ENCODE results near the gene ALG8.
"Not testable (repeated sequence)": the region's sequence is repeated elsewhere in the genome, so short reads cannot be mapped to it uniquely, and the experiment has no call there.

ALG8 gene

DNA sequence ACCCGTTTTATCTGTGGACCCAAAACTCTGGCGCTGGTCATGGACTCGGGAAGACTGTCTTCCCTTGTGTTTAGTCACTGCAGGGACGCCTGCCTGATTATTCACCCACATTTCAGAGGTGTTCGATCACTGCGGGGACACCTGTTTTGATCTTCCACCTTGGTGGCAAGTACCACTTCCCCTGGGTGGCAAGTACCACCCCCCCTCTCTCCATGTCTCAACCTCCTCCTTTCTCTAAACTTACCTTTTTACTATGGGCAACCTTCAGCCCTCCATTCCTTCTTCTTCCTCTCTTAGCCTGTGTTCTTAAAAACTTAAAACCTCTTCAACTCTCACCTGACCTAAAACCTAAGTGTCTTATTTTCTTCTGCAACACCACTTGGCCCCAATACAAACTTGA, 57.8 kb downstream of the ALG8 start:
- TF ChIP-seq POLR2AphosphoS5 (IDR thresholded peaks at IDR 0.05; ENCODE audit: borderline replicate concordance, low read depth, low read length) (no peak), EZH2 (IDR thresholded peaks at IDR 0.05) (no peak), FOXP2 (optimal IDR thresholded peaks at IDR 0.05; ENCODE audit: control extremely low read depth, extremely low read length, insufficient read depth) (no peak)
- DNase-seq (ENCODE audit: low read depth, low spot score): no peak
- Histone ChIP-seq H3K4me3 (no peak overlapping the region), H3K9me3 (ENCODE audit: low read depth, low read length) (no peaks in the 10 kb centered on the region), H3K27ac (no peak overlapping the region), H3K9ac (ENCODE audit: insufficient read length) (no peak overlapping the region), H3K36me3 (ENCODE audit: insufficient read depth, low read length) (peaks cover 12% of the 10 kb centered on the region; the same call in 1 of the 2 replicates)

DNA sequence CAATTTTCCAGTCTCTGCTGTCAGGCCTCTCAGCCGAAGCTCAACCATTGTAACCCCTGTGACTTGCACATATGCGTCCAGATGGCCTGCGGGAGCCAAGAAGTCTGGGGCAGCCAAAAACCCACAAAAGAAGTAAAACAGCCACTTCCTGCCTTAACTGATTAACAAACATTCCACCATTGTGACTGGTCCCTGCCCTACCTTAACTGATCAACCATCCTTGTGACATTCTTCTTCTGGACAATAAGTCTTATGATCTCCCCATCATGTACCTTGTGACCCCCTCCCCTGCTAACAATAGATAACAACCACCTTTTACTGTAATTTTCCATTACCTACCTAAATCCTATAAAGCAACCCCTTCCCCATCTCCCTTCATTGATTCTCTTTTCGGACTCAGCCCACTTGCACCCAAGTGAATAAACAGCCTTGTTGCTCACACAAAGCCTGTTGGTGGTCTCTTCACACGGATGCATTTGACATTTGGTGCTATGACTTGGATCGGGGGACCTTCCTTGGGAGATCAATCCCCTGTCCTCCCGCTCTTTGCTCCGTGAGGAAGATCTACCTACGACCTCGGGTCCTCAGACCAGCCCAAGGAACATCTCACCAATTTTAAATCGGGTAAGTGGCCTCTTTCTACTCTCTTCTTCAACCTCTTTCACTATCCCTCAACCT, 58.5 kb downstream of the ALG8 start:
- Histone ChIP-seq H3K27ac (no peak overlapping the region), H3K9ac (ENCODE audit: insufficient read length) (no peak overlapping the region), H3K36me3 (ENCODE audit: insufficient read depth, low read length) (peaks cover 15% of the 10 kb centered on the region; the same call in 1 of the 2 replicates), H3K4me3 (no peak overlapping the region), H3K9me3 (ENCODE audit: low read depth, low read length) (no peaks in the 10 kb centered on the region)
- no peak for DNase-seq (ENCODE audit: low read depth, low spot score)
- no peak for TF ChIP-seq FOXP2 (optimal IDR thresholded peaks at IDR 0.05; ENCODE audit: control extremely low read depth, extremely low read length, insufficient read depth)

DNA sequence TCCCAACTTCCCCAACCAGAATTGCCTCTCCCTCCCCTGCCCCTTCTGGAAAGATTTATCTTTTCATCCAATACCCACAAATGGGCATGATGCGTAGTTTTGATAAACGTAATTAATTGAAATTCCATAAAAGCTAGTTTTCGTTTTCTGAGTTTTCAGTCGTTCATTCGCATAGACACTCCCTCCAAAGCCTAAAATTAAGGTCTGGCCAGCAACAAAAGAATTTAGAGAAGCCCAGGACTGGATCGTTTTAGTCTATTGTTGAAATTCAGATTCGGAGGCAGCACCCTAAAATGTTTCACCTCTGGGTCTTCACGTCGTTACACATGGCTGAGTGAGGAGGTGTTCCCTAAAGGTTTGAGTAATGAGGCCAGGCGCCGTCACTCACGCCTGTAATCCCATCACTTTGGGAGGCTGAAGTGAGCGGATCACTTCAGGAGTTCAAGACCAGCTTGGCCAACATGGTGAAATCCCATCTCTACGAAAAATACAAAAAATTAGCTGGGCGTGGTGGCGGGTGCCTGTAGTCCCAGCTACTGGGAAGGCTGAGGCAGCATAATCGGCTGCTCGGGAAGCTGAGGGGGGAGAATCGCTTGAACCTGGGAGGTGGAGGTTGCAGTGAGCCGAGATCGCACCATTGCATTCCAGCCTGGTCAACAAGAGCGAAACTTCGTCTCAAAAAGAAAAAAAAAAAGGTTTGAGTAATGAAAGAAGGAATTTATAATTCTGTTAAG, 59.2 kb downstream of the ALG8 start:
- TF ChIP-seq EZH2 (IDR thresholded peaks at IDR 0.05): no peak
- TF ChIP-seq FOXP2 (optimal IDR thresholded peaks at IDR 0.05; ENCODE audit: control extremely low read depth, extremely low read length, insufficient read depth): no peak
- TF ChIP-seq POLR2AphosphoS5 (IDR thresholded peaks at IDR 0.05; ENCODE audit: borderline replicate concordance, low read depth, low read length): no peak
- H3K9me3 ChIP-seq (ENCODE audit: low read depth, low read length): no peaks in the 10 kb centered on the region
- peak overlapping the region; percentile 48 for H3K27ac ChIP-seq
- peaks cover 19% of the 10 kb centered on the region; the same call in 1 of the 2 replicates for H3K36me3 ChIP-seq (ENCODE audit: insufficient read depth, low read length)
- H3K4me3 ChIP-seq: peak overlapping the region; percentile 96
- H3K9ac ChIP-seq (ENCODE audit: insufficient read length): peak overlapping the region; percentile 93
- DNase-seq (ENCODE audit: low read depth, low spot score): no peak

DNA sequence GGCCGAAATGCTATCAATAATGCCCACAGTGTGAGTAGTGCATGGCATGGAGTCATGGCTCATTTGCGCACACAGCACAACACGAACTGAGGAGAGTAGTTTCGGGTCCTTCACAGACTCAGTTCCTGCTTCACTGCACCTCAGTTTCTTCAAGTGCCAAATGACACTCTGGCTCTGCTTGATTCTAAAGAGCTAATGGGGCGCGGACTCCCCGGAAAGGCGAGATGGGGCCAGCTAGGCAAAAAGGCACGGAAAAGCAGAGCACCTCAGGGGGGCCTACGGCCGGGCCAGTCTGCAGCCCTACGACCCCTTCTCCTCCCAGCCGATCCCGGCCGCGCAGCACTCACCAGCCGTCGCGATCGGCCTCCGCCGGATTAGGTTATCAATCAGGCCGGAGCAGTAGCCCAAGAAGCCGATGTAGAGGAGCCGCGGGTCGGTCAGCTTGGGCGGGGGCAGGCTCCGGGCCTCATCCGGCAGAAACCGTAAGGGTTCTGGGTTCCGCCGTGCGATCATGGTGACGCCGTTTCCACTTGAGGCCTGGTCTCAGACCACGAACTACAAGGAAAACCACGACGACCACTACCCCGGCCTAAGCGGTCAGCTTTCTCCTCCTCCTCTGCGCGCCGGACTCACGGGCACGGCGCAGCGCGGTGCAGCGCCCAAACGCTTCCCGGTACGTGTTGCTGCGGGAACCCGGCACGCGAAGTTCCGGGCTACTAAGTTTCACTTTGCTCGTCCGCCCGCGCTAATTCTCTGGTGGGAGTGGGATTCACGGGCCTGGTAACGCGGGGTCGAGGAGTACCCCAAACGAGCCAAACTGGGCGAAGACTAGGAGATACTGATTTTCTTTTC, 60.0 kb downstream of the ALG8 start, which contains the start of gene NDUFC2:
NDUFC2 (minus strand) TSS at position 631 of the 852 bp plus-strand sequence; CDS start at position 513, 118 bp downstream.
- peak within 1 kb of the TSS; percentile 96 for H3K4me3 ChIP-seq
- H3K36me3 ChIP-seq (ENCODE audit: insufficient read depth, low read length): peaks cover 24% of the 10 kb centered on the region
- H3K9ac ChIP-seq (ENCODE audit: insufficient read length): peak within 1 kb of the TSS; percentile 93
- no peaks in the 10 kb centered on the region for H3K9me3 ChIP-seq (ENCODE audit: low read depth, low read length)
- H3K27ac ChIP-seq: peak within 1 kb of the TSS; percentile 48
- no peak for DNase-seq (ENCODE audit: low read depth, low spot score)
- TF ChIP-seq EZH2 (IDR thresholded peaks at IDR 0.05) (no peak), POLR2AphosphoS5 (IDR thresholded peaks at IDR 0.05; ENCODE audit: borderline replicate concordance, low read depth, low read length) (peak; percentile 92)

DNA sequence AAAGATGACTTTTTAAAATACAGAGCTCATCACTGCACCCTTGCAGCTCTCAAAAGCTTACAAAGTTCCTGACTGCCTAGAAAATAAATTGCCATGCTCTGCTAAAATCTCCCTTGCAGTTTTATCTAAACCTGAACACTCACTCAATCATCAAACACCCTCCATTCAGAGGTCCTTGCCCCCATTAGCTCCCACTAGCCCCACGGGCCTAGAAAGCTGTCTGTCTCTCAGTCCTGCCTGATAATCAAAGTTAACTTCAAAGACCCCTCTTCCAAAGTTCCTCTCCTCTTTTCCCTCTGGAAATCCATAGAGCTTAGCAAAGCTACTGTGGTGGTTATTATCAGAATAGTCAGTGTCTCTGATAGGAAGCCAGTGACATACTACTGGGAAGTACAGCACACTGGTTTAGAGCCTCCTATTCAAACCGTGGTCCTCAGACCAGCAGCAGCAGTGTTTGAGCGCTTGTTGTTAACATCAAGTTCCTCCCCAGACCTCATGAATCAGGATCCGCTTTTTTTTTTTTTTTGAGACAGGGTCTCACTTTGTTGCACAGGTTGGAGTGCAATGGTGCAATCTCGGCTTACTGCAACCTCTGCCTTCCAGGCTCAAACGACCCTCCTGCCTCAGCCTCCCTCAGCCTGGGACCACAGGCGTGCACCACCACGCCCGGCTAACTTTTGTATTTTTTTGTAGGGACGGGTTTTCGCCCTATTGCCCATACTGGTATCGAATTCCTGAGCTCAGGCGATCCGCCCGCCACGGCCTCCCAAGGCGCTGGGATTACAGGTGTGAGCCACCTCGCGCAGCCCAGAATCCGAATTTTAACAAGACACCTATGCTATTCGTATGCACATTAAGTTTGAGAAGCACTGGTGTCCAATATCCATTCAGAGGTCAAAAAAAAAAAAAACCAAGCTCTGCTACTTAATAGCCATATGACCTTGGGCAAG, 60.9 kb downstream of the ALG8 start:
- H3K27ac ChIP-seq: no peak overlapping the region
- peak overlapping the region; percentile 93 for H3K9ac ChIP-seq (ENCODE audit: insufficient read length)
- no peaks in the 10 kb centered on the region for H3K9me3 ChIP-seq (ENCODE audit: low read depth, low read length)
- peak overlapping the region; percentile 96 for H3K4me3 ChIP-seq
- no peak for TF ChIP-seq POLR2AphosphoS5 (IDR thresholded peaks at IDR 0.05; ENCODE audit: borderline replicate concordance, low read depth, low read length)
- TF ChIP-seq EZH2 (IDR thresholded peaks at IDR 0.05): no peak
- no peak for TF ChIP-seq FOXP2 (optimal IDR thresholded peaks at IDR 0.05; ENCODE audit: control extremely low read depth, extremely low read length, insufficient read depth)
- H3K36me3 ChIP-seq (ENCODE audit: insufficient read depth, low read length): peaks cover 24% of the 10 kb centered on the region
- DNase-seq (ENCODE audit: low read depth, low spot score): no peak

DNA sequence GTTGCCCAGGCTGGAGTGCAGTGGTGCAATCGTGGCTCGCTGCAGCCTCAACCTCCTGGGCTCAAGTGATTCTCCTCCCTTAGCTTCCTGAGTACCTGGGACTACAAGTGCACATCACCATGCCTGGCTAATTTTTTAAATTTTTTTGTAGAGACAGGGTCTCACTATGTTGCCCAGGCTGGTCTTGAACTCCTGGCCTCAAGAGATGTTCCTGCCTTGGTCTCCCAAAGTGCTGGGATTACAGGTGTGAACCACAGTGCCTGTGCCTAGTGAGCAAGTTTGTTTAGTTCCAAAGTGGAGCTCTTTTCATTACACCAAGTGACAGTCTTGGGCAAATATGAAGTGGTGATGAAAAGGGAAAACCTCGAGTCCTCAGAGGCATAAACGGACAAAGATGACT, 61.8 kb downstream of the ALG8 start:
- DNase-seq (ENCODE audit: low read depth, low spot score); H3K27ac ChIP-seq; H3K9me3 ChIP-seq (ENCODE audit: low read depth, low read length); H3K4me3 ChIP-seq; H3K9ac ChIP-seq (ENCODE audit: insufficient read length): not testable (repeated sequence)
- peaks cover 28% of the 10 kb centered on the region for H3K36me3 ChIP-seq (ENCODE audit: insufficient read depth, low read length)

DNA sequence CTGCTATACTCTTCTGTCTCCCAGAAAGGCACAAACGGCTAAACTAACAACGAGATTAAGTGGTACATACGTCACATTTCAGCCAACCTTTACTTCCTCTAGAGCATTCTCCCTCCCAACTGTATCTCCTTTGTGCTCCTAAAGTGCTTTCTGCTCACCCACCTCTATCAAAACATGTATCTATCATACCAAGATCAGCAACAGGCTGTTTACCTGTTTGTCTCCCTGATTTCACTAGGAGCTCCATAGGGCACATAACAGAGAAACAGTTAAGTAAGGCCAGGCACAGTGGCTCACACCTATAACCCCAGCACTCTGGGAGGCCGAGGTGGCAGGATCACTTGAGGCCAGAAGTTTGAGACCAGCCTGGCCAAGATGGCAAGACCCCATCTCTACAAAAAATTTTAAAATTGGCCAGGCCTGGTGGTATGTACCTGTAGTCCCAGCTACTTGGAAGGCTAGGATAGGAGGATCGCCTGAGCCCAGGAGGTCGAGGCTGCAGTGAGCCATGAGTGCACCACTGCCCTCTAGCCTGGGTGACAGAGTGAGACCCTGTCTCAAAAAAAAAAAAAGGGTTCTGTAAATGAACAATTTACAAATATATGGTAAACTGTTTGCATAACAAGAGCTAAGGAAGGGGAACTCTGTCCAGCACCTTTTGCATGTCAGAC, 62.6 kb downstream of the ALG8 start:
- no peak for DNase-seq (ENCODE audit: low read depth, low spot score)
- peaks cover 33% of the 10 kb centered on the region for H3K36me3 ChIP-seq (ENCODE audit: insufficient read depth, low read length)
- no peak for TF ChIP-seq EZH2 (IDR thresholded peaks at IDR 0.05)
- no peak overlapping the region for H3K27ac ChIP-seq
- no peak overlapping the region for H3K9ac ChIP-seq (ENCODE audit: insufficient read length)
- no peak overlapping the region for H3K4me3 ChIP-seq
- H3K9me3 ChIP-seq (ENCODE audit: low read depth, low read length): no peaks in the 10 kb centered on the region

All from SK-N-MC (cell line).